Gastroesophageal sphincter (tissue), 3 donors: ENCODE data around the gene ACKR2.

Experiments used
- EP300 ChIP-seq: sonication (generic); formaldehyde crosslinking; IDR thresholded peaks from one replicate; pipeline ENCODE4 v1.6.1; 2017; ENCODE audit warnings: antibody characterized with exemption, mild to moderate bottlenecking
- POLR2A ChIP-seq, 2 donors: fragments of 450-650 bp; IDR thresholded peaks; one replicate each; pipeline ENCODE4 v1.6.1; 2017; ENCODE audit warnings: antibody characterized with exemption in 2 of 2, mild to moderate bottlenecking in 2 of 2, moderate library complexity in 1 of 2
- POLR2AphosphoS5 ChIP-seq: sonication (generic); formaldehyde crosslinking; IDR thresholded peaks from one replicate; pipeline ENCODE4 v1.6.1; 2017; ENCODE audit warnings: antibody characterized with exemption
- TF ChIP-seq, protein P1 (sequence below), 4 experiments: fragments of 200-600 bp in 2 of 4; fragments of 450-650 bp in 2 of 4; sonication (generic) in 1 of 4; IDR thresholded peaks; one replicate each; pipeline ENCODE4 v1.5.1; 2017 to 2019; ENCODE audit warnings: antibody characterized with exemption in 4 of 4, mild to moderate bottlenecking in 2 of 4, moderate library complexity in 2 of 4

DNA sequence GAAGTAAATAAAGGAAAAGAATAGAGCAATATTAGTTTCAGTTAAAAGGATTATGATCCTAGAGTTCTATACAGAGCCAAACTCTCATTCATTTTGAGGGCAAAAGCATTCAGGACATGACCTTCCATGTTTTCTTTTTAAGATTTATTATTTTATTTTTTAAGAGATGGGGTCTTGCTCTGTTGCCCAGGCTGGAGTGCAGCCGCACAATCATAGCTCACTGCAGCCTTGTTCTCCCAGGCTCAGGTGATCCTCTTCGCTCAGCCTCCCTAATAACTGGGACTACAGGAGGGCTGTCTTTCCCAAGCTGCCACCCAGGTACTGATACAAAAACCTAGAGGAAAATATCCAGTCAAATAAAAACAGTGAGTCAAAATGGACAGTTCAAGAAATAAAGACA is 22.6 kb upstream of the ACKR2 start:
- TF ChIP-seq, protein P1, sequence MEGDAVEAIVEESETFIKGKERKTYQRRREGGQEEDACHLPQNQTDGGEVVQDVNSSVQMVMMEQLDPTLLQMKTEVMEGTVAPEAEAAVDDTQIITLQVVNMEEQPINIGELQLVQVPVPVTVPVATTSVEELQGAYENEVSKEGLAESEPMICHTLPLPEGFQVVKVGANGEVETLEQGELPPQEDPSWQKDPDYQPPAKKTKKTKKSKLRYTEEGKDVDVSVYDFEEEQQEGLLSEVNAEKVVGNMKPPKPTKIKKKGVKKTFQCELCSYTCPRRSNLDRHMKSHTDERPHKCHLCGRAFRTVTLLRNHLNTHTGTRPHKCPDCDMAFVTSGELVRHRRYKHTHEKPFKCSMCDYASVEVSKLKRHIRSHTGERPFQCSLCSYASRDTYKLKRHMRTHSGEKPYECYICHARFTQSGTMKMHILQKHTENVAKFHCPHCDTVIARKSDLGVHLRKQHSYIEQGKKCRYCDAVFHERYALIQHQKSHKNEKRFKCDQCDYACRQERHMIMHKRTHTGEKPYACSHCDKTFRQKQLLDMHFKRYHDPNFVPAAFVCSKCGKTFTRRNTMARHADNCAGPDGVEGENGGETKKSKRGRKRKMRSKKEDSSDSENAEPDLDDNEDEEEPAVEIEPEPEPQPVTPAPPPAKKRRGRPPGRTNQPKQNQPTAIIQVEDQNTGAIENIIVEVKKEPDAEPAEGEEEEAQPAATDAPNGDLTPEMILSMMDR (IDR thresholded peaks at IDR 0.05) = no peak
- TF ChIP-seq EP300 = no peak
- no peak for TF ChIP-seq POLR2A (IDR thresholded peaks at IDR 0.05)
- TF ChIP-seq POLR2AphosphoS5 = no peak
